ENCODE results near the gene ANKRD40.

GRCh38 chr17:50688245-50688644, 19.5 kb downstream of the ANKRD40 start:
- no peak for TF ChIP-seq CTCF (IDR thresholded peaks at IDR 0.05)
- TF ChIP-seq POLR2A (IDR thresholded peaks at IDR 0.05): no peak
